Measurements from ENCODE around the gene LAMTOR5.

GRCh38 chr1:110380672-110381283, 26.7 kb downstream of the LAMTOR5 start:
- TF ChIP-seq CTCF (IDR thresholded peaks at IDR 0.05; ENCODE audit: low read depth, low read length, poor library complexity, severe bottlenecking), result no peak
- no peak for TF ChIP-seq EZH2phosphoT487 (IDR thresholded peaks at IDR 0.05; ENCODE audit: borderline replicate concordance, low read length)

Measured in DOHH2 (cell line).